HTERT RPE-1 (cell line): ENCODE data around the gene ABHD13.

ENCODE experiments used
- in situ Hi-C: fragments of 300-500 bp; cut with MboI; formaldehyde crosslinking; loops from 4 replicates; pipeline ENCODE4 v1.14.3; 2020; ENCODE audit warnings: low sequenced_read_pairs

The ABHD13 gene

DNA sequence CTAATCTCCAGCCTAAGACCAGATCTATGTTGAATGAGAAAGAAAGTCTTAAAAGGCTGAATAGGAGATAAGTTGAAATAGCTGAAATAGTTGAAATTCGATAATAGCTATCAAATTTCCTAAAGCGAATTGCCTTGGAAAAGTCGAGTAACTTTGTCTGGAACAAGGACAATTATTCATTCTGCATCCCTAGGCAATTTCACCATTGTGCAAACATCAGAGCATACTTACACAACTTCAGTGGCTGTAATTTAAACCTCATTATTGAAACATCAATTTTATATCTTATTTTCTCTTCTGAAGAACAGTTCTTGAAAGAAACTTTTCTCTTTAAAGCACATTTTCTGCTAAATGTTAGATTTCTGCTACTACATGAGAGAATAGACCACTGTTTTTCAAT lies 64.9 kb downstream of the ABHD13 start:
- in situ Hi-C loops, result no loop called here
